Stimulated activated naive CD4-positive, alpha-beta T cell treated with Interleukin-2 at 50 U/mL for 16 hours (primary cell): Measurements from ENCODE around the gene COQ2.
"Not testable (repeated sequence)": the region's sequence is repeated elsewhere in the genome, so short reads cannot be mapped to it uniquely, and the experiment has no call there.

Experiments
- DNase-seq: peaks from one replicate; lab custom pipeline; 2025; lab: John Stamatoyannopoulos, UW

Gene COQ2

DNA sequence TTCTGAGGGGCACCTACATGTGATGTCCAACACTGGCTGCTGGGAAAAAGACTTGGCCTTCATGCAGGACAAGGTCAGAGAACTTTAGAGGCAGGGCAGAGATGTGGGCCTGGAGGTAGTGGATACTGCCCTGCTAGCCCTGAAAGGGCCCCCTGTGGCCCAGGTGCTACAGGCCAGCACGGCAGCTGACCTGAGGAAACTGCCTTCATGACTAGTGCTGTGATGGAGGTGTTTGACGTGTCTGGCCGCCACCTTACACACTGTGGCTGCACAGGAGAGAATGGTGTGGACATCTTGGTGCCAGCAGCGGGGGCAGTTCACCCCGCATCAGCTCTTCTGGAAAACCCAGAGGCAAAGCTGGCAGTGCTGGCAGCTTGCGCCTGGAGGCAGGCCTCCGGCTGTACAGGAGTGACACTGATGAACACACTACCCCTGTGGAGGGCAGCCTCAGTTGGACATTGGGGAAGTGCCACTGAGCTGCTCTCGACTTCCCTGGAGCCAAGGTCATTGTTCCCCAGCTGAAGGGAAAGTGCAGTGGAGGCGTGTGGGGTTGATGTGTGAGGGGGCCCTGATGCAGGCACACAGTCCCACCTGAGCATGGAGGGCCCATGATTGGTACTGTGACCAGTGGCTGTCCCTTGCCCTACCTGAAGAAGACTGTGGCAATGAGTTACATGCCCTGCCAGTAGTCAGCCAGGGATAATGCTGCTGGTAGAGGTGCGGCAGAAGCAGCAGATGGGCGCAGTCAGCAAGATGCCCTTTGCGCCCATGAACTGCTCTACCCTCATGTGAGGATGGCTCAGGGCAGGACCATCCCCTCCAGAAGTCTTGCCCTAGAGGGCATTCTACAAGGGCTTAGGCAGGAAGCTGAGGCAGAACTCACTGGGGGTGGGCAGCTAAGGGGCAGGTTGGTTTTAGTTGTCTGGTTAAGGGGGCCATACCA lies 36.9 kb downstream of the COQ2 start:
- DNase-seq: no peak

DNA sequence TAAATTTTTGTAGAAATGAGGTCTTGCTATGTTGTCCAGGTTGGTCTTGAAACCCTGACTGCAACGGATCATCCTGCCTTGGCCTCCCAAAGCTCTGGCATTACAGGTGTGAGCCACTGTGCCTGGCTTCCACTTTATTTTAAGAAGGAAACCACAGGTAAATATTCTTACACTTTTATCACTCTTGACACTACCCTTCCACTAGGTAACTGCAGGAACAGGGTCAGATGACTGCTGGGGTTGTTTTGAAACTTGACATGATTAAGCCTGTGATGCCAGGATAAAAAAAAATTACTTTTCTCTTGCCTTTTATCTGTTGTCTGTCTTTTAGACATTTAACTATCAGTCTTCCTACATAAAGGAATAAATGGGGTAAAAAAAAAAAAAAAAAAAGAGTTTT lies 43.5 kb downstream of the COQ2 start:
- no peak for DNase-seq

DNA sequence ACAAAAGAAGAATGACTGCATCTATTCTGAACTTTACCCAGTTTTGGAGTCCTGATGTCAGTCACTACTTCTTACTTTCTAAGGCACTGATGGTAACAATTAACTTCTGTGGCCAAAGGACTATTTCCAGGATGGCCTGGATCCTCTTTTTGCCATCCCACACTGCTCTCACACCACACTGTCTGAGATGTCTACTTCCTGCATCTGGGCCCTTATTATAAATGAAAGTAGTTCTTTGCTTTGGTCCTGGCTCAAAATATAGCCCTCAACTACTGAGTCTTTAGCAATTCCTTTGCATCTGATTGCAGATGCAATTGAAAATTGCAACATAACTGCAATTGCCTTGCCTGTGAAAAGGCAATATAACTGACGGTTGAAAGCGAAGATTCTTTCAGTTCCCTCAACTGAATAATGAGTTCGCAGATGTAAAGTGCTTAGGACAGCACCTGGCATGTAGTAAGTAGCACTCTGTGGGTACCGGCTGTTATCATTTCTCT lies 44.2 kb downstream of the COQ2 start:
- no peak for DNase-seq

DNA sequence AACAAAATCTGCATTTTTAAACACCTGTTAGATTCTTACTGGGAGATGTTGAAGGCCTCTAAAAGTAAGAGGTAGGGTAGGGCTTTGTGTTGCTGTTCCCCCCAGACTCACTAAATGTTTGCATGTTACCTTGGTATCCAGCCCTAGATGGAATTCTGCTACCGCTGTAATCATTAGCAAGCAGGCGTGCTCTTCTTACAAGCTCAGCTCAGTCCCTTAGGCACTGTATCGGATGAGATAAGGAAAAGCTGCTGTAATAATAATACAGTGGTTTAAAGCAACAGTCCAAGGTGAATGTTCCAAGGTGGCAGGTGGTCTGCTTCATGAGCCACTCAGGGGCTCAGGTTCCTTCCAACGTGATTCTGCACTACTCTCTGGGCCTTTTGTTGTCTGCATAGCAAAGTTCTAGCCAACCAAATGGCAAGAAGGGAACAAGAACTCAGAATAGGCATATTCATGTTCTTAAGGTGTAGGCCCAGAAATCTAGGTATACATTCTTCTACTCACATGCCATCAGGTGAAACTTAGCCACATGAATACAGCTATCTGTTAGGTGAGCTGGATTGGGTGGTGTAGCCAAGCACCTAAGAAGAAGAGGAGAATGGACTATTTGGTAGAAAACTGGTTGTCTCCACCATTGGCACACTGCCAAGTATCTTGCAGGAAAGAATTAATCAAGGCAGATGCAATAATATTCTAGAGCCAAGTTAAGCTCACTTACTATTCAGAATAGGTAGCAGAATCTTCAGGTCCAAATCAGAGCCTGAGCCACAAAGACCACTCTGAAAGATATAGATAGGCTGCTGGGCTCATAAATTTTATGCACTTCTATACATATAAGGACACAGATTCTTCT lies 46.0 kb downstream of the COQ2 start:
- no peak for DNase-seq

DNA sequence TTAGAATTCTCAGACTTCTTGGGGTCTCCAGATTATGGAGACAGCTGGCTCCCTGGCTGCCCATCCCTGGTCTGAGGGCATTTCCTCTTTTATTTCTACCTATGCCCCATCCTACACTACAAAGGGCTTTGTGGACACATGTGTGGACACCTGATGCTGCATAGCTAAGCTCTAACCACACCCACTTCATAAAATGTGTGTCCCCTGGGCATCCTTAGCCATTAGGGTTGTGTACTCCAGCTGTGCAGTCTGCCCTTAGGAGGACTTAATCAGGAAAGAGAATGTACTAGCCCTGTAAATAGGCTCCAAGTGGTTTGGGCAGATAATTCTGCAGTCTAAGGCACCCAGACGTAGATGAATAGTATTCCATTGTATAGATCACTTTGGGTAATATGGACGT lies 47.0 kb downstream of the COQ2 start:
- no peak for DNase-seq

DNA sequence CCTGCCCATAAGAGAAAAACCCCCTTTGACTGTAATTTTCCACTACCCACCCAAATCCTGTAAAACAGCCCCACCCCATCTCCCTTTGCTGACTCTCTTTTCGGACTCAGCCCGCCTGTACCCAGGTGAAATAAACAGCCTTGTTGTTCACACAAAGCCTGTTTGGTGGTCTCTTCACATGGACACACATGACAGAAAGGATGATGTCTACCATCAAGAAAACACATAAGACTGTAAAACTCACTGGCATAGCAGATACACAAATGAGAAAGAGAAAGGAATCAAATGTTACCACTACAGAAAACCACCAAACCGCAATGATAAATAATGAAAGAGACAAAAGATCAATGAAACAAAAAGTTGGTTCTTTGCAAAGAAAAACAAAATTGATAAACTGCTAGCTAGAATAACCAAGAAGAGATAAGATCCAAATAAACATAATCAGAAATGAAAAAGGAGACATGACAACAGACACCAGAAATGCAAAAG lies 48.9 kb downstream of the COQ2 start:
- not testable (repeated sequence) for DNase-seq

DNA sequence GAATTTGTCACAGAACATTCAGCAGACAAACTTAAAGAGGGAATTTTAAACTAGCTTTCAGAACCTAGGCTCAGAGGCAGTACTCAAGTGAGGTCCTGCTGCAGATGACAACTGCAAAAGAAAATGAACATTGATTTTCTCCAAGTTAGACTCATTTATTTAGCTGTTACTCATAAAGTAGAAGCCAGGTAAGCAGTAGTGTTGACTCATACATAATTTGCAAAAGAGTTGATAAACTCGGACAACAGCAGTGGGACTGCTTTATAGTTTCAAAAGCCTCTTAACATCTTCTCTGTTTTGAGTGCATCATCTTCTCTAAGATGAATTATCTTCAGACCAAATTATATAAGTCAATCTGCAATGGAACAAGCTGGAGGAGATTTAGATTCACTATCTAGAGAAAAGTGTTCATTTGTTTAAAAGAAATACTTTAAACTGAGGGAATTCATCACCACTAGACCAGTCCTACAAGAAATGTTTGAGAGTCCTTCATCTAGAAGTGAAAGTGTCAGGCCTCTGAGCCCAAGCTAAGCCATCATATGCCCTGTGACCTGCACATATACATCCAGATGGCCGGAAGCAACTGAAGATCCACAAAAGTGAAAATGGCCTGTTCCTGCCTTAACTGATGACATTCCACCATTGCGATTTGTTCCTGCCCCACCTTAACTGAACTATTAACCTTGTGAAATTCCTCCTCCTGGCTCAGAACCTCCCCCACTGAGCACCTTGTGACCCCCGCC lies 49.5 kb downstream of the COQ2 start:
- DNase-seq: no peak

DNA sequence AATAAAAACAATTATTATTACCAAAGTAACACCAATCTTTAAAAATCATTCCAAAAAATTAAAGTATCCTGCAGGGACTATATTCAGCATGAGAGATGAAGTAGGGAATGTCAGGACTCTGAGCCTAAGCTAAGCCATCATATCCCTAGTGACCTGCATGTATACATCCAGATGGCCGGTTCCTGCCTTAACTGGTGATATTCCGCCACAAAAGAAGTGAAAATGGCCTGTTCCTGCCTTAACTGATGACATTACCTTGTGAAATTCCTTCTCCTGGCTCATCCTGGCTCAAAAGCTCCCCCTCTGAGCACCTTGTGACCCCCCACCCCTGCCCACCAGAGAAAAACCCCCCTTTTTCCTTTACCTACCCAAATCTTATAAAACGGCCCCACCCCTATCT lies 50.2 kb downstream of the COQ2 start:
- not testable (repeated sequence) for DNase-seq

DNA sequence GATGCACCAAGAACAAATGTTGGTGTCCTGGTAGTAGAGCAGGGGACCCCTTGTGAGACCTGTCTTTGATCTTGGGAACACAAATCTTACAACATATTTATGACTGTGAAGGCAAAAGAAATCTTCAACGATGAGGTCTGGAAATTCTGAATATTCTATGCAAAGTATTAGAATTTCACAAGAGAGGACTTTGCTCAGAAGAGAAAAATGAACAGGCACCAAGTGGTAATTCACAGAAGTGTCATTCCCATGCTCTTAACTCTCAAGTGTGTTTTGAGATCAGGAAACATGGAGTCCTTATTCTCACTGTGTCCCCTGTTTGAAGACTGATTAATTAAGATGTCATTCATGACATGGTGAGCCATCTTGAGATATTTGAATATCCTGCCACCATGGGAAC lies 52.5 kb downstream of the COQ2 start:
- no peak for DNase-seq

DNA sequence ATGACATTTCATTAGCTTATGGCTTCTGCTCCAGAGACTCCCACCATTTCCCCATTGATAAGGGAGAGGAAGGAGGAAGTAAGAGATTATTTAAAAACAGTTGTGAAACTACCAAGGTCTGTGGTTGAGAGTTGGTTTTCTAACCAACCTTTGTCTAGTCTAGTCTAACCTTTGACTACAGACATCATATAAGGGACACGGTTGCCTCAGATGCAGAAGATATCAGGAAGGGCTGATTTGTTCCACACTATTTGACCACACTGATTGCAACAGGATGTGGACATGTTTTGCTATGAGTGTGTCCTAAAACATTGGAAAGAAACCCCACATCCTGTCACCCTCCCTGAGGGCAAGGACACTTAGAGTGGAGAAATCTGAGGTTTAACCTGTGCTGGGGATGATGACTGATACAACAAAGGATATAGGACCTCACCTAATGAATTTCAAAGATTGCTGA lies 53.0 kb downstream of the COQ2 start:
- DNase-seq: no peak

DNA sequence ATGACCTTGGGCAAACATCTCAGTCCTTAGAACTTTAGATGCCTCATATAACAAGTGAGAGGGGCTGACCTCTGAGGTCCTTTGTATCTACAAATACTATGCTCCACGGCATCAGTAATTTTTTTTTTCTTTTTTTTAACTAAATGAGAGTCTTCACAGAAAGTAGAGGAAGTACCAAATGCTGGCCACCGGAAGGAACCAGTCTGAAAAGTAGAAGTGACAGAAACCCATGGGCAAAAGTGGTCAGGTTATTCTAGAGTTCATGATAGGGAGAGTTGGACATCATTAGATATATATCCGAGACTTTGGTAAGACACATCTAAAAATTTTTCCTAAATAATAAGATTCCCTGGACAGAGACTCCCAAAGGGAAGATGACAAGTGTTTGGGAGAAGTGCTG lies 53.7 kb downstream of the COQ2 start:
- no peak for DNase-seq

DNA sequence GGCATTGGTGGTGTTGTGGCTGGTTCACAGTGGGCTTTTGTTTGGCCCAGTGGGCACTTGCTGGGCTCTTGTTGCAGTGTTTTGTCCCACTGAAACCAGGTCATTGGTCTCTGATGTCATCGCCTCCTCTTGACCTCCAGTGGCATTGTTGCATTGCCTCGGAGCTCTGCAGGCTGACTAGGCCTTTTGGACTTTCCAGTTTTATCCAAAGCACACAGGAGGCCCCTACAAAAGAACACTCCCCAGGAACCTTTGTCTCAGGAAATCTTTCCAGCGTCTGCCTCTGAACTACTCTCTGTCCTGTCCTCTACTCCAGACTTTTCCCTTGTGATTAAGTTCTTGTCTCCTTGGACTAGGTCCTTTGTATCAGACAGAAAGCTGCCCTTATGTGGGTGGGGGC lies 54.8 kb downstream of the COQ2 start:
- no peak for DNase-seq

DNA sequence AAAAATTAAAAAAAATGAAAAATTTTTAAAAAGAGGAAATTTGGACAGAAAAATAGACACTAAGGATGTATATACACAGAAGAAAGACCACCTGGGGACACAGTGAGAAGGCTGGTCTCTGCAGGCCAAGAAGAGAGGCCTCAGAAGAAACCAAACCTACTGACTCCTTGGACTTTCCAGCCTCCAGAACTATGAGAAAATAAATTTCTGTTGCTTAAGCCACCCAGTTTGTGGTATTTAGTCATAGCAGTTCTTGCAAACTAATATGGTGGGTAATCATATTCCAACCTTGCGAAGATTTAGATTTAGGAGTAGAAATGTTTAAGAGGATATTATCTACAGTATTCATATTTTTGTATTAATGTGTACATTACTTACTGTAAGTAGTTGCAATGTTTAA lies 56.4 kb downstream of the COQ2 start:
- no peak for DNase-seq

DNA sequence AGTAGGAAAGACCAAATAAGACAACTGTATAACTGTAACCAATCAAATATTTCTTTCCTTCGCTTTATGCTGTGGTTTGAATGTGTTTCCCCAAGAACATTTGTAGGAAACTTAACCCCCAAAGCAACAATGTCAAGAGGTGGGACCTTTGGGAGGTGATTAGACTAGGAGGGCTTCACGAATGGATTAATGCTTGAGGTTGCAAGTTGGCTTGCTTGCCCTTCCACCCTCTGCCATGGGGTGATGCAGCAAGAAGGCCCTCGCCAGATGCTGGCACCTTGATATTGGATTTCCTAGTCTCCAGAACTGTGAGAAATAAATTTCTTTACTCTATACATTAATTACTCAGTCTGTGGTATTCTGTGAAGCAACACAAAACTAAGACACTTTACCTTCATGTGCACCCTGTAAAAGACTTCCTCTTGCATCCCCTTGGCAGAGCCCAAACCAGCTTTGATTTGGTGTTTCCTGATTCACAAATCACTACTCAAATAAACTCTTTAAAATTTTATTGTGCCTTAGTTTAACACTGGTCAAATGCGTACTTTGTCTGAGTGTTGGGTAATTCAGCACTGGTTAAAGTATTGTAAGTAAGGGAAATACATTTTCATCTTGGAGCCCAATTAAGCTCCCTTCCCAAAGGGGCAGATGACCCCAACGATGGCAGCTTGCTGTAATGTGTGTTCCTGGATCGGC lies 59.9 kb downstream of the COQ2 start:
- no peak for DNase-seq

DNA sequence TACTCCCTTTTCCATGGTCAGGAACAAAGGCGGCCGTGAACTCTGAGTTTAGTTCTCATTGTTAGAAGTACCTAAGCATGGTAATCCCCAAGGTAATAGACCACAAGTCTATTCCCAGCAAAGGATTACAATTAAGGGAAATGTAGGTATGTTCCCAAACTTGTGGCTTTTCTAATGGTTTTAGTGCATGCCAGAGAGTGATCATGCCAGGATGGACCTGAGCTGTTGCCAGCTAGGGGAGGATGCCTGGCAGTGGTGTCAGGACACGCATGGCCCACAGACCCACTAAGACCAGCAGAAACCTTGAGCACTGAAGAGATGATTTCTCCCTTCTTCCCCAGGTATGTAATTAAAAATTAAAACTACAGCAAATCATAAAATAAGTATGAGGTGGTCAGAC lies 60.8 kb downstream of the COQ2 start:
- DNase-seq: no peak

DNA sequence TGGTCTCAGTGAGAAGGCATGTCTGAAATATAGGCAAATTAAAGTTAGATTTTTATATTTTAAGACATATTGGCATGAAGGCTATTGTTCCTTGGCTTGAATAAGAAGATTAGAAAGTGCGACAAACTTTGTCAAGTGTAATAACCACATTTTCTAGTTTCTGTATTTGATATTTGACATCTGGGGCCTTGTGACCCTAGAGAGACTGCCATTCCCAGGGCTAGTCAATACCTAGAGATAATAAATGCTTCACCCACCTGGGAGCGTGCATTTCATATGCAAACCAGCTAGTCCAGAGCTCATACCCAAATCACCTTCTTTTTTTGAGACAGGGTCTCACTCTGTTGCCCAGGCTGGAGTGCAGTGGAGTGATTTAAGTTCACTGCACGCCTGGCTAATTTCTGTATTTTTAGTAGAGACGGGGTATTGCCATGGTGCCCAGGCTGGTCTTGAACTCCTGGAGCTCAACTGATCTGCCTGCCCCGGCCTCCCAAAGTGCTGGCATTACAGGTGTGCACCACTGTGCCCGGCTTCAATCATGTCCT lies 62.6 kb downstream of the COQ2 start:
- DNase-seq: no peak

DNA sequence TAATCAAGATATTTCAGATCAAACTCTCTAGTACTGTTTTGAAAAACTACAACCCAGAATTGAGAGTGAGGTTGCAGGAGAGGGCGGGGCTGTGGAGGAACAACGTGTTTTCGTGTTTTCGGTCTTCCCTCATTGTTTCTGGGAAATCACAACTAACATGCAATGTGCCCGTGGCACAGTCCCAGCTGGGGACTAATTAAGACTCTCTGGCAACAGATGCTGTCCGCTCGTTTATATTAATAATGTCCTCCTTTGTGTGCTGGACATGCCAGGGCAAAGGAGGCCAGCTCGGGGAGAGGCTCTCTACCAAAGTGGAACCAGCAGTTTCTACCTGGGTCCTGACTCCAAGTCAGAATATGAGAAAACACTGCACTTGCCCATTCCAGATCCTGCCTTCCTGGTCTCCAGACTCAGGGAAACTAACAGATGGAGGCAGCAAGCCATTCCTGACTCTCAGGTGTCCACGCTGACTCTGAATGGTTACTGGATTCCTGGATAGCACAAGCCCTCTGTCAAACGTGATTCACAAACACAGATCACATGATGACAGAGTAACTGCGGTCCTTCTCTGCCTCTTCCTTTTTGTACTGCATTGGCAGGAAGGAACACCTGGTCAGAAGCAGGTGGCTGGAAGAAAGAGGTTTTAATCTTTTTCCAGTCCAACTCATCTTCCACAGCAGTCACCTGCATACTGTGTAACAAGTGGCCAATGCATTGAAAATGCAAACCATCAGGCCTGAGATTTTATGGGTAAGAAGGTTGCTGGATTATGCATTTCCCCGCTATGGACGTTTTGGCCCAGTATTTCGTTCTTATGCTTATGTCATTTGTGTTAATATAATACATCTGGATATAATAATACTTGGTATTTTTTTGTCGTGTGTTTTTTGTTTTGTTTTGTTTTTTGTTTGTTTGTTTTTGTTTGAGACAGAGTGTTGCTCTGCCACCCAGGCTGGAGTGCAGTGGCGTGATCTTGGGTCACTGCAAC lies 65.0 kb downstream of the COQ2 start:
- peak; percentile 71 for DNase-seq

DNA sequence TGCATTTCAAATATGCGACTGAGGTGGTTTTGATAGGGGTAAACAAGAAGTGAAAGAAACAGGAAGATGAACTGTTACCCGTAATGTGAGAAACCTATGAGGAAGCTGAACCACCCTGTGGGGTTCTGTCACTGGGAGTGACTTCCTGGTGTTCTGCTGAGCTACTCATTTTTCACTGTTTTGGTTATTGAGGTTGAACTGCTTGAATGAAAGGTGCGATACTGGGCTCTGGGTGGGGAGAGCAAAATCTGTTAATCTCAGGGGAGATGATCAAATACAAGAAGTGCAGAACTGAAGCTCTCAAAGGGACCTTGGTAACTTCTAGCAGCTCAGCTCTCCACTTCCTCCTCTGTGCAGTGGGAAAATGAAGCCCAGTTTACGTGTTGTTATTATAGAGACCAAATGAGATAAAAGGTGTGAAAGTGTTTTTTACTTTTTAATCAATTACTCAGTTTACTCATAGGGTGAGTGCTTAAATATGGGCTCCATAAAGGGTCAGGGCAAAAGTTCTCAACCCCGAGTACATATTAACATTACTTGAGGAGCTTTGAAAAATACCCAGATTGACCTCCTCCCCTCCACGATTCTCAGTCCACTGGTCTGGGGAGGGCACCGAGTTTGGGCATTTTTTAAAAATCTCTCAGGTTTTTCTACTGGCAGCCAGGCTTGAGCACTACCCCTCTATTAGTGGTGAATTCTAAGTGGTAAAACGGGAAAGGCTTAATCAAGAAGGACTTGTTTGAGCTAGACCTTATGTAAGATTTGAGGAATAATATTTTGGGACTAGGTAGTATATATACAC lies 66.7 kb downstream of the COQ2 start:
- peak; percentile 35 for DNase-seq
